ENCODE results near the gene GRIA2.

The GRIA2 gene

GRCh38 chr4:157217708-157218107 is 2.8 kb upstream of the GRIA2 start:
- TF ChIP-seq CTCF (IDR thresholded peaks at IDR 0.05) = peak; percentile 55

GRCh38 chr4:157219711-157220370 is 687 bp upstream of the GRIA2 start:
- TF ChIP-seq CTCF (IDR thresholded peaks at IDR 0.05) = no peak

- no peak for TF ChIP-seq CTCF (IDR thresholded peaks at IDR 0.05)
Observed at GRCh38 chr4:157221426-157221894, 932 bp downstream of the GRIA2 start.

GRCh38 chr4:157221895-157222770 is 1.6 kb downstream of the GRIA2 start:
- TF ChIP-seq CTCF (IDR thresholded peaks at IDR 0.05) = no peak

- no peak for TF ChIP-seq CTCF (IDR thresholded peaks at IDR 0.05)
Observed at GRCh38 chr4:157222771-157223160, 2.2 kb downstream of the GRIA2 start.

- TF ChIP-seq CTCF (IDR thresholded peaks at IDR 0.05) = no peak
Observed at GRCh38 chr4:157223456-157223855, 2.9 kb downstream of the GRIA2 start.

- TF ChIP-seq CTCF (IDR thresholded peaks at IDR 0.05) = no peak
Observed at GRCh38 chr4:157225096-157225495, 4.6 kb downstream of the GRIA2 start.
